ENCODE measurements around the gene GLIS1. TPM values are rescaled to one million over a fixed set of nuclear protein-coding genes. Genes with fewer than 3 reads are reported as not detected.

Gene GLIS1
- total RNA-seq, 1 experiment from 2014 or later = not detected

- intact Hi-C loops (cut with micrococcal nuclease; ENCODE audit: unreplicated experiment) = no loop called here
- DNase-seq = no peak
- no peaks in the 10 kb centered on the region for H3K9me2 ChIP-seq (ENCODE audit: insufficient read depth)
- H3K4me3 ChIP-seq = no peak overlapping the region
- H3K4me1 ChIP-seq (replicated peaks; ENCODE audit: insufficient read depth) = no peaks in the 10 kb centered on the region
- H3K36me3 ChIP-seq (ENCODE audit: low read depth) = no peaks in the 10 kb centered on the region
- POLR2A ChIA-PET (ENCODE audit: unreplicated experiment) = no interaction called here
- CTCF ChIA-PET = no interaction called here
- no peak overlapping the region for H3K27ac ChIP-seq
- H3K4me2 ChIP-seq = no peak overlapping the region
- TF ChIP-seq EZH2 (IDR thresholded peaks at IDR 0.05; ENCODE audit: low read depth) = no peak
- TF ChIP-seq, protein P1, sequence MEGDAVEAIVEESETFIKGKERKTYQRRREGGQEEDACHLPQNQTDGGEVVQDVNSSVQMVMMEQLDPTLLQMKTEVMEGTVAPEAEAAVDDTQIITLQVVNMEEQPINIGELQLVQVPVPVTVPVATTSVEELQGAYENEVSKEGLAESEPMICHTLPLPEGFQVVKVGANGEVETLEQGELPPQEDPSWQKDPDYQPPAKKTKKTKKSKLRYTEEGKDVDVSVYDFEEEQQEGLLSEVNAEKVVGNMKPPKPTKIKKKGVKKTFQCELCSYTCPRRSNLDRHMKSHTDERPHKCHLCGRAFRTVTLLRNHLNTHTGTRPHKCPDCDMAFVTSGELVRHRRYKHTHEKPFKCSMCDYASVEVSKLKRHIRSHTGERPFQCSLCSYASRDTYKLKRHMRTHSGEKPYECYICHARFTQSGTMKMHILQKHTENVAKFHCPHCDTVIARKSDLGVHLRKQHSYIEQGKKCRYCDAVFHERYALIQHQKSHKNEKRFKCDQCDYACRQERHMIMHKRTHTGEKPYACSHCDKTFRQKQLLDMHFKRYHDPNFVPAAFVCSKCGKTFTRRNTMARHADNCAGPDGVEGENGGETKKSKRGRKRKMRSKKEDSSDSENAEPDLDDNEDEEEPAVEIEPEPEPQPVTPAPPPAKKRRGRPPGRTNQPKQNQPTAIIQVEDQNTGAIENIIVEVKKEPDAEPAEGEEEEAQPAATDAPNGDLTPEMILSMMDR (conservative IDR thresholded peaks at IDR 0.05) = no peak
- no TSS peak for BruUV-seq (replicated peaks)
- H4K20me1 ChIP-seq (ENCODE audit: insufficient read depth) = no peaks in the 10 kb centered on the region
- H3F3A ChIP-seq (ENCODE audit: insufficient read depth, low read depth) = no peaks in the 10 kb centered on the region
- no peak overlapping the region for H2AFZ ChIP-seq
- no peaks in the 10 kb centered on the region for H3K9me3 ChIP-seq (ENCODE audit: insufficient read depth, low read depth)
- H3K79me2 ChIP-seq (ENCODE audit: low read depth) = no peaks in the 10 kb centered on the region
- H3K27me3 ChIP-seq (ENCODE audit: insufficient read depth, low read depth) = peaks cover 7% of the 10 kb centered on the region
Observed at GRCh38 chr1:53519421-53519820, 219.5 kb downstream of the GLIS1 start.

DNA sequence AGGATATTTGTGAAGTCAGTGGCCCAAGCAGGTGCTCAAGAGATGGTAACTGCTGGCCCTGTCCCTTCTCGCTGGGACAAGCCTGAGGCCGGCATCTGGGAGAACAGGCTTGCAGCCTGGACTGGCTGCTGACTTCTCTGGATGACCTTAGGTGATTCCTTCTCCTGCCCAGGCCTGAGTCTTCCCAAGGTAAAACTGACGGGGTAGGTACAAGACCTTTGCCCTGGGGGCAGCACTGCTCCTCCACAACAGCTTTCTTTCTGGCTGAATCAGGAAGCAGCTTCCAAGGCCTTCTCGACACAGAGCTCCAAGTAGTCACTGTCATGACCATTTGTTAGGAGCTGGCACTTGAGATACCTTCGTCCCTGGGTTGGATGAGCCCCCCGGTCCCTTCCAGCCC lies 220.2 kb downstream of the GLIS1 start:
- no peak overlapping the region for H3K4me3 ChIP-seq
- TF ChIP-seq, protein P1 (conservative IDR thresholded peaks at IDR 0.05) = no peak
- ChIA-PET POLR2A (ENCODE audit: unreplicated experiment) (no interaction called here), CTCF (interaction anchor here (1.1 kb wide), 1 partner anchor 81 kb away, joined by 6 read pairs; no protein-coding TSS in a partner anchor)
- intact Hi-C loops (cut with micrococcal nuclease; ENCODE audit: unreplicated experiment) = no loop called here
- H3K4me2 ChIP-seq = no peak overlapping the region
- H4K20me1 ChIP-seq (ENCODE audit: insufficient read depth) = no peaks in the 10 kb centered on the region
- H3K27ac ChIP-seq = no peak overlapping the region
- no peak overlapping the region for H2AFZ ChIP-seq
- H3K4me1 ChIP-seq (replicated peaks; ENCODE audit: insufficient read depth) = no peaks in the 10 kb centered on the region
- DNase-seq = no peak
- no peaks in the 10 kb centered on the region for H3K36me3 ChIP-seq (ENCODE audit: low read depth)
- H3K79me2 ChIP-seq (ENCODE audit: low read depth) = no peaks in the 10 kb centered on the region
- no peaks in the 10 kb centered on the region for H3K9me2 ChIP-seq (ENCODE audit: insufficient read depth)
- H3K27me3 ChIP-seq (ENCODE audit: insufficient read depth, low read depth) = peaks cover 7% of the 10 kb centered on the region
- no peaks in the 10 kb centered on the region for H3F3A ChIP-seq (ENCODE audit: insufficient read depth, low read depth)
- H3K9me3 ChIP-seq (ENCODE audit: insufficient read depth, low read depth) = no peaks in the 10 kb centered on the region
- BruUV-seq (replicated peaks) = no TSS peak

DNA sequence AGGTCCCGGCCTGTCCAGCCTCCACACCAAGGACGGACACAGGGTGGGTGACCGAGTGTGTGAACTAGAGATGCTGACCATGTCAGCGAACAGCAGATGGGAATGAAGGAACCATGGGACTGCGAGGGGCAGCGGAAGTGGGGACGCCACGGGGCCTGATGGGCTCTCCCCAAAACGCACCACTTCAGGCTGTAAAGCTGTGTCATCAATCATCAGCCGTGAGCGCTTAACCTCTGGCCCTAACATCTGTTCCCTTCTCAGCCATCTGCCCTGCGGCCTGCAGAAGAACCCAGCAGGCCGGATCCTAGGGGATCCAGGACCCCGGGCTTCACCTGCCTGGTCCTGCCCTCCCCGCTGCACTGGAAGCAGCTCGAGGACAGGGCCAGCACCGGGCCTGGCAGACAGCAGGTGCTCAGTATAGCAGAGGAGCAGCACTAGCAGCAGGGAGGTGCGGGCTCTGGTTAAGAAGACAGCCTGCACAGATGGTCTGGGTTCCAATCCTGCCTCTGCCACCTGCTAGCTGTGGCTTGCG lies 221.1 kb downstream of the GLIS1 start:
- H3K4me3 ChIP-seq = no peak overlapping the region
- DNase-seq = no peak
- no peaks in the 10 kb centered on the region for H3K4me1 ChIP-seq (replicated peaks; ENCODE audit: insufficient read depth)
- H3K27ac ChIP-seq = no peak overlapping the region
- CTCF ChIA-PET = interaction anchor here (1.1 kb wide), 1 partner anchor 82 kb away, joined by 6 read pairs; no protein-coding TSS in a partner anchor
- H3K27me3 ChIP-seq (ENCODE audit: insufficient read depth, low read depth) = peaks cover 7% of the 10 kb centered on the region; the same call in 1 of the 2 replicates
- H3K79me2 ChIP-seq (ENCODE audit: low read depth) = no peaks in the 10 kb centered on the region
- H3K36me3 ChIP-seq (ENCODE audit: low read depth) = no peaks in the 10 kb centered on the region
- H3K4me2 ChIP-seq = no peak overlapping the region
- TF ChIP-seq, protein P1 (conservative IDR thresholded peaks at IDR 0.05) = no peak
- TF ChIP-seq EZH2 (IDR thresholded peaks at IDR 0.05; ENCODE audit: low read depth) = no peak
- no peaks in the 10 kb centered on the region for H4K20me1 ChIP-seq (ENCODE audit: insufficient read depth)
- no TSS peak for BruUV-seq (replicated peaks)
- H3F3A ChIP-seq (ENCODE audit: insufficient read depth, low read depth) = no peaks in the 10 kb centered on the region
- intact Hi-C loops (cut with micrococcal nuclease; ENCODE audit: unreplicated experiment) = no loop called here
- no peaks in the 10 kb centered on the region for H3K9me3 ChIP-seq (ENCODE audit: insufficient read depth, low read depth)
- no peak overlapping the region for H2AFZ ChIP-seq
- no peaks in the 10 kb centered on the region for H3K9me2 ChIP-seq (ENCODE audit: insufficient read depth)
- POLR2A ChIA-PET (ENCODE audit: unreplicated experiment) = no interaction called here

Data from PC-9 (cell line).